Endothelial cell of umbilical vein (primary cell): ENCODE measurements around the gene DUOXA2. TPM values are rescaled to one million over a fixed set of nuclear protein-coding genes. Genes with fewer than 3 reads are reported as not detected.

Experiments
- BruUV-seq: library from RNA; stranded (reverse); fragments of 400-500 nt; replicated peaks from 2 replicates; lab custom pipeline; 2021; lab: Mats Ljungman, UMichigan
- CTCF ChIA-PET: fragments of 300-600, 350-600 bp; sonication (Branson Sonifier 250); formaldehyde crosslinking; loops from one replicate; lab custom pipeline; 2021; ENCODE audit warnings: antibody characterized with exemption, inconsistent platforms; lab: Charles Lee
- POLR2A ChIA-PET: fragments of 300-600, 350-600 bp; sonication (Branson Sonifier 250); formaldehyde crosslinking; loops from one replicate; lab custom pipeline; 2021; ENCODE audit warnings: antibody characterized with exemption, inconsistent platforms; lab: Charles Lee
- DNase-seq: peaks from one replicate; pipeline ENCODE4 v3.0.0-alpha.2; 2011; ENCODE audit warnings: low read depth, low spot score
- FAIRE-seq: peaks from 2 replicates; lab custom pipeline; 2011; peaks lifted over from hg19 to GRCh38; lab: Jason Lieb, UNC
- H2AFZ ChIP-seq: 2 replicates; pipeline ENCODE4 v1.6.0; 2012; ENCODE audit warnings: low read depth, low read length, control low read depth, inconsistent platforms
- H3K27ac ChIP-seq: 2 replicates; pipeline ENCODE4 v1.5.1; 2011; ENCODE audit warnings: low read depth, mild to moderate bottlenecking, control low read depth, low read length, moderate library complexity; ENCODE audit not compliant: insufficient read depth
- H3K27me3 ChIP-seq, 2 experiments: 2 replicates each; pipeline versions ENCODE4 v1.6.0 to v1.6.1; 2011; ENCODE audit warnings: low read length in 2 of 2, mixed read lengths in 1 of 2; ENCODE audit not compliant: control insufficient read depth in 2 of 2, insufficient read depth in 2 of 2
- H3K36me3 ChIP-seq, 2 experiments: 2 replicates in 1 of 2; 3 replicates in 1 of 2; pipeline ENCODE4 v1.5.1; 2011; ENCODE audit warnings: low read length in 2 of 2, mild to moderate bottlenecking in 1 of 2, moderate library complexity in 1 of 2; ENCODE audit not compliant: control insufficient read depth in 2 of 2, insufficient read depth in 2 of 2; ENCODE audit errors: extremely low read depth in 1 of 2
- H3K4me1 ChIP-seq: 3 replicates; pipeline ENCODE4 v1.5.1; 2011; ENCODE audit warnings: mild to moderate bottlenecking, low read length; ENCODE audit not compliant: control insufficient read depth, insufficient read depth; ENCODE audit errors: extremely low read depth
- H3K4me2 ChIP-seq: 2 replicates; pipeline ENCODE4 v1.6.1; 2011; ENCODE audit warnings: low read length, control low read depth, mixed read lengths; ENCODE audit not compliant: insufficient read depth
- H3K4me3 ChIP-seq, 3 experiments: fragments of 200-600 bp in 1 of 3; sonication (generic), shearing (Covaris generic) in 1 of 3; replicated peaks in 1 of 3; 2 replicates each; pipeline ENCODE4 v1.5.1; 2011 to 2016; ENCODE audit warnings: control low read depth in 3 of 3, low read length in 3 of 3, mild to moderate bottlenecking in 2 of 3, inconsistent platforms in 1 of 3, low read depth in 1 of 3, moderate library complexity in 1 of 3; ENCODE audit not compliant: insufficient read depth in 1 of 3
- H3K79me2 ChIP-seq: 2 replicates; pipeline ENCODE4 v1.6.0; 2012; ENCODE audit warnings: low read length, inconsistent platforms; ENCODE audit not compliant: control insufficient read depth, insufficient read depth
- H3K9ac ChIP-seq: replicated peaks from 2 replicates; pipeline ENCODE3; 2011; ENCODE audit warnings: low read length, control low read depth; ENCODE audit not compliant: insufficient read depth; ENCODE audit errors: extremely low read depth
- H3K9me1 ChIP-seq: replicated peaks from 3 replicates; pipeline ENCODE4 v1.6.0; 2011; ENCODE audit warnings: mild to moderate bottlenecking, low read length; ENCODE audit not compliant: control insufficient read depth, insufficient read depth; ENCODE audit errors: extremely low read depth
- H3K9me3 ChIP-seq: replicated peaks from 2 replicates; pipeline ENCODE4 v1.5.1; 2012; ENCODE audit warnings: low read length, inconsistent platforms; ENCODE audit not compliant: control insufficient read depth, insufficient read depth
- H4K20me1 ChIP-seq: replicated peaks from 2 replicates; pipeline ENCODE3; 2011; ENCODE audit warnings: mild to moderate bottlenecking, low read length; ENCODE audit not compliant: control insufficient read depth, insufficient read depth; ENCODE audit errors: extremely low read depth
- EZH2 ChIP-seq: IDR thresholded peaks from 2 replicates; pipeline ENCODE4 v1.6.1; 2012; ENCODE audit warnings: borderline replicate concordance, low read depth, mild to moderate bottlenecking, moderate library complexity, low read length, inconsistent platforms; ENCODE audit not compliant: severe bottlenecking
- FOS ChIP-seq: IDR thresholded peaks from 2 replicates; pipeline ENCODE4 v1.6.1; 2011; ENCODE audit warnings: mild to moderate bottlenecking, low read length, moderate library complexity, borderline replicate concordance; ENCODE audit not compliant: insufficient read depth
- GATA2 ChIP-seq: IDR thresholded peaks from 2 replicates; pipeline ENCODE4 v1.7.0; 2011; ENCODE audit warnings: low read depth, mild to moderate bottlenecking, moderate library complexity, mixed read lengths, low read length; ENCODE audit not compliant: insufficient read length, insufficient read depth
- JUN ChIP-seq: IDR thresholded peaks from 2 replicates; pipeline ENCODE4 v1.6.1; 2011; ENCODE audit warnings: borderline replicate concordance, low read depth; ENCODE audit not compliant: insufficient read length, insufficient read depth
- MYC ChIP-seq: IDR thresholded peaks from one replicate; pipeline ENCODE4 v1.6.1; 2011; ENCODE audit warnings: mild to moderate bottlenecking, low read depth, low read length
- POLR2A ChIP-seq: IDR thresholded peaks from 2 replicates; pipeline ENCODE4 v1.6.1; 2012; ENCODE audit warnings: low read depth, mild to moderate bottlenecking, control low read depth, low read length
- POLR2AphosphoS5 ChIP-seq: IDR thresholded peaks from 2 replicates; pipeline ENCODE4 v1.6.1; 2012; ENCODE audit warnings: low read depth, mild to moderate bottlenecking, control low read depth, low read length, moderate library complexity; ENCODE audit not compliant: insufficient read depth
- dilution Hi-C: fragments of 300-500 bp; cut with MboI; formaldehyde crosslinking; loops from one replicate; pipeline ENCODE4 v1.15.0; 2019; ENCODE audit warnings: low sequenced_read_pairs; ENCODE audit not compliant: extremely low pct_ligation_motif_present
- intact Hi-C: fragments of 100-400 bp; cut with micrococcal nuclease; formaldehyde crosslinking; loops from one replicate; pipeline ENCODE4 v1.10.0; 2022
- polyA plus RNA-seq, 4 experiments: library from polyadenylated mRNA; depleted of rRNA in 3 of 4; stranded (reverse) in 3 of 4; unstranded in 1 of 4; fragments of >200 nt; gene quantifications; 2 replicates each; pipeline versions ENCODE4 v1.2.1 to v1.2.3, GENCODE V29; 2011 to 2012; ENCODE audit warnings: missing spikeins in 1 of 4
- total RNA-seq: library from RNA; stranded (reverse); gene quantifications from 2 replicates; pipeline ENCODE4 v1.2.3, GENCODE V29; 2021
- TF ChIP-seq, protein P1 (sequence below): IDR thresholded peaks from 2 replicates; pipeline ENCODE4 v1.6.1; 2011; ENCODE audit not compliant: insufficient read depth, insufficient read length
- TF ChIP-seq, protein P2 (sequence below), 2 donors: IDR thresholded peaks; 1 replicate in 1 of 2; 2 replicates in 1 of 2; pipeline ENCODE4 v1.5.1; 2011; ENCODE audit warnings: low read length in 2 of 2, mild to moderate bottlenecking in 2 of 2, moderate library complexity in 2 of 2, control low read depth in 1 of 2, inconsistent platforms in 1 of 2, low read depth in 1 of 2; ENCODE audit not compliant: insufficient read depth in 1 of 2; ENCODE audit errors: extremely low read depth in 1 of 2

The DUOXA2 gene
- total and polyA plus RNA-seq, 2 donors (not counting 3 experiments of a cell fraction or from before 2014, with no cell fraction given), result not detected

DNA sequence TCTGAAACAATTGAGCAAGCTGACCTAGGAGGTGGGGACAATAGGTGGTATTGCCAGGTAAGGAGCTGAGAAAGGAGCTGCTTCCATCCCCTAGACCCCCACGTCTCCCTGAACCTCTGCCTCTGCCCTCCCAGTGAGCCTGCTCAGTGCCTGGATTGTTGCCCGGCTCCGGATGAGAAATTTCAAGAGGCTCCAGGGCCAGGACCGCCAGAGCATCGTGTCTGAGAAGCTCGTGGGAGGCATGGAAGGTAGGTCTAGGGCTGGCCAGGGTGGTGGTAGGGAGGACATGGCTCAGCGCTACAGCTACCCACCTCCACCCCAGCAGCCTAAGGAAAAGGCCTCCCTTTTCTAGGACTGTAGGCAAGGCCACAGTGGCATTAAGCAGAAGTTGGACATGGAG lies 28.9 kb downstream of the DUOXA2 start:
- DNase-seq (no peak), FAIRE-seq (no peak)
- Histone ChIP-seq H3K36me3 (no peaks in the 10 kb centered on the region), H3K9ac (no peak overlapping the region), H3K9me1 (no peaks in the 10 kb centered on the region), H3K79me2 (no peaks in the 10 kb centered on the region), H3K4me2 (no peak overlapping the region), H3K27me3 (no peaks in the 10 kb centered on the region), H4K20me1 (no peaks in the 10 kb centered on the region), H2AFZ (no peak overlapping the region), H3K4me3 (no peak overlapping the region), H3K27ac (no peak overlapping the region), H3K4me1 (no peaks in the 10 kb centered on the region), H3K9me3 (no peaks in the 10 kb centered on the region)
- CTCF ChIA-PET, result interaction anchor here (3.6 kb wide), 1 partner anchor 25 kb away, joined by 9 read pairs; no protein-coding TSS in a partner anchor
- POLR2A ChIA-PET, result no interaction called here
- intact Hi-C loops, result no loop called here
- BruUV-seq, result no TSS peak
- dilution Hi-C loops, result no loop called here
- no peak for TF ChIP-seq JUN
- no peak for TF ChIP-seq POLR2AphosphoS5
- no peak for TF ChIP-seq MYC
- TF ChIP-seq, protein P1, sequence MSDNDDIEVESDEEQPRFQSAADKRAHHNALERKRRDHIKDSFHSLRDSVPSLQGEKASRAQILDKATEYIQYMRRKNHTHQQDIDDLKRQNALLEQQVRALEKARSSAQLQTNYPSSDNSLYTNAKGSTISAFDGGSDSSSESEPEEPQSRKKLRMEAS, result no peak
- no peak for TF ChIP-seq FOS
- no peak for TF ChIP-seq EZH2
- no peak for TF ChIP-seq GATA2
- no peak for TF ChIP-seq POLR2A
- TF ChIP-seq, protein P2, sequence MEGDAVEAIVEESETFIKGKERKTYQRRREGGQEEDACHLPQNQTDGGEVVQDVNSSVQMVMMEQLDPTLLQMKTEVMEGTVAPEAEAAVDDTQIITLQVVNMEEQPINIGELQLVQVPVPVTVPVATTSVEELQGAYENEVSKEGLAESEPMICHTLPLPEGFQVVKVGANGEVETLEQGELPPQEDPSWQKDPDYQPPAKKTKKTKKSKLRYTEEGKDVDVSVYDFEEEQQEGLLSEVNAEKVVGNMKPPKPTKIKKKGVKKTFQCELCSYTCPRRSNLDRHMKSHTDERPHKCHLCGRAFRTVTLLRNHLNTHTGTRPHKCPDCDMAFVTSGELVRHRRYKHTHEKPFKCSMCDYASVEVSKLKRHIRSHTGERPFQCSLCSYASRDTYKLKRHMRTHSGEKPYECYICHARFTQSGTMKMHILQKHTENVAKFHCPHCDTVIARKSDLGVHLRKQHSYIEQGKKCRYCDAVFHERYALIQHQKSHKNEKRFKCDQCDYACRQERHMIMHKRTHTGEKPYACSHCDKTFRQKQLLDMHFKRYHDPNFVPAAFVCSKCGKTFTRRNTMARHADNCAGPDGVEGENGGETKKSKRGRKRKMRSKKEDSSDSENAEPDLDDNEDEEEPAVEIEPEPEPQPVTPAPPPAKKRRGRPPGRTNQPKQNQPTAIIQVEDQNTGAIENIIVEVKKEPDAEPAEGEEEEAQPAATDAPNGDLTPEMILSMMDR (IDR thresholded peaks at IDR 0.05; ENCODE audit: extremely low read depth in 1 of 2, insufficient read depth in 1 of 2, low read depth in 1 of 2, low read length in 2 of 2), result no peak
